ENCODE measurements around the gene ZFP36L1. TPM values are rescaled to one million over a fixed set of nuclear protein-coding genes. Genes with fewer than 3 reads are reported as not detected.
A peak's percentile ranks its signal among the peaks of the same experiment; 100 is the strongest.

The ZFP36L1 gene
- total and polyA plus RNA-seq, 9 of the 15 experiments (the other 6 are each of a cell fraction or from before 2014, with no cell fraction given) = 1.3 to 26.6 (median 3.7) TPM

DNA sequence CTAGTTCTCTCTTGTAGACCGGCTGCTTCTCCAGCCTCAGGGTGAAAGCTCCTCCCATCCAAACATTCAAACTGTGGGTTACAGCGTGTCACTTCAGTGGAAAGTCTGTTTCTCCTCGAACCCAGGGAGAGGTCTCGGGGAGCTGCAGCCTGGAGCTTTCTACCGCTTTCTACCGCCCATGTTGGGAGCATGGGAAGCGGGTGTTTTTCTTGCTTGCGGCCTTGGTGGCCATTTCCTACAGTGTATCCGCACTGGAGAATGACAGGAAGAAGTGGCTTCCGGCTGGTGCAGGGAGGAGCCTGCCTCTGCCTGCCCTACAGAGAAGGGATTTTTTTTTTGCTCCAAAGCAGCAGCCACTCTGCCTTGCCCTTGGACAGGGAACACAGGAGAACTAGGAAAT is 21.2 kb downstream of the ZFP36L1 start (continued):
- TF ChIP-seq, protein P1, sequence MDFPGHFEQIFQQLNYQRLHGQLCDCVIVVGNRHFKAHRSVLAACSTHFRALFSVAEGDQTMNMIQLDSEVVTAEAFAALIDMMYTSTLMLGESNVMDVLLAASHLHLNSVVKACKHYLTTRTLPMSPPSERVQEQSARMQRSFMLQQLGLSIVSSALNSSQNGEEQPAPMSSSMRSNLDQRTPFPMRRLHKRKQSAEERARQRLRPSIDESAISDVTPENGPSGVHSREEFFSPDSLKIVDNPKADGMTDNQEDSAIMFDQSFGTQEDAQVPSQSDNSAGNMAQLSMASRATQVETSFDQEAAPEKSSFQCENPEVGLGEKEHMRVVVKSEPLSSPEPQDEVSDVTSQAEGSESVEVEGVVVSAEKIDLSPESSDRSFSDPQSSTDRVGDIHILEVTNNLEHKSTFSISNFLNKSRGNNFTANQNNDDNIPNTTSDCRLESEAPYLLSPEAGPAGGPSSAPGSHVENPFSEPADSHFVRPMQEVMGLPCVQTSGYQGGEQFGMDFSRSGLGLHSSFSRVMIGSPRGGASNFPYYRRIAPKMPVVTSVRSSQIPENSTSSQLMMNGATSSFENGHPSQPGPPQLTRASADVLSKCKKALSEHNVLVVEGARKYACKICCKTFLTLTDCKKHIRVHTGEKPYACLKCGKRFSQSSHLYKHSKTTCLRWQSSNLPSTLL (IDR thresholded peaks at IDR 0.05) = no peak
- TF ChIP-seq KDM4B (IDR thresholded peaks at IDR 0.05; ENCODE audit: borderline replicate concordance in 2 of 2, low read depth in 1 of 2) = no peak
- no peak for TF ChIP-seq MCM3 (IDR thresholded peaks at IDR 0.05)

DNA sequence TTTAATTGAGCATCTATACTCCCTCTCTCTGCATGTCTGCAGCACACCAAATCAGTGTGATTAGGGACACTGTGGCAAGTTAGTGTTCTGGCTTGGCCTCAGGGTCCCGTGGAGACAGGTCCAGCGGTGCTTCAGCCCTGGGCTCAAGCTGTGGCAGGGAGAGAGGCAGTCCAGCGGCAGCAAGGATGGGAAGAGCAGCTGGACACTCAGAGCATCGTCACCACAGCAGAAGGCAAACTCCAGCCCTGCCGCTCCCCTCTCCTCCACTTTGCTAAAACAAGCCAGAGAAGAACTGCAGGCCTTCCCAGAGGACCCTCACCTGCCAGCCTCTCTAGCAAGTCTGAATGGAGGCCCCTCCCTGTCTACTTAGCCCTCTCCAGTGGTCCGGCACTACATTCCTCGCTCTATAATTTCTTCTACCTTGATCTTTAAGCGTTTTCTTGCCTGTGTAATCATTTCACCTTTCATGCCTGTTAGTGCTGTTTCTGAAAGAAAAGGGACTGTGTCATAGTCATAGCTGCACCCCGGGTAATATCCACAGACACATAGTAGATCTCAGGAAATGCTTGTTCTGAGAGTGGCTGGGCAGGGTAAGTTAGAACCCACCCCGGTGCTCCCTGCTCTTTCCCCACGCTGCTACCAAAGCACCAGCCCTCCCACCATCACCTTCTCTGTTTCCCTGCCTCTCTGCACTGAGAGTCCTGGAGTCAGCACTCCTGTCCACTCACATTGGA is 22.1 kb downstream of the ZFP36L1 start:
- Histone ChIP-seq H3K9ac (ENCODE audit: insufficient read depth in 1 of 2, low read depth in 2 of 2, low read length in 2 of 2) (peak overlapping the region in 1 of 2 experiments; percentile 33; a peak in 1 of 4 replicates), H3K27ac (ENCODE audit: extremely low read depth, low read depth, low read length) (no peak overlapping the region), H3K9me3 (replicated peaks; ENCODE audit: control insufficient read depth, insufficient read depth, low read depth, low read length) (no peaks in the 10 kb centered on the region), H3K4me3 (no peak overlapping the region), H3K4me2 (ENCODE audit: insufficient read depth, low read length) (no peak overlapping the region), H3K27me3 (ENCODE audit: control insufficient read depth in 2 of 2, insufficient read depth in 2 of 2, low read length in 2 of 2) (no peaks in the 10 kb centered on the region), H3K79me2 (ENCODE audit: control insufficient read depth, insufficient read depth, low read length) (no peaks in the 10 kb centered on the region), H3K9me1 (ENCODE audit: control insufficient read depth, insufficient read depth, low read length) (no peaks in the 10 kb centered on the region), H4K20me1 (replicated peaks; ENCODE audit: control insufficient read depth, insufficient read depth, low read length) (no peaks in the 10 kb centered on the region), H3K4me1 (replicated peaks in 1 of 2; ENCODE audit: control insufficient read depth in 2 of 2, insufficient read depth in 2 of 2, low read length in 2 of 2) (no peaks in the 10 kb centered on the region; a peak in 2 of 5 replicates), H3K36me3 (ENCODE audit: control insufficient read depth, insufficient read depth, low read length) (no peaks in the 10 kb centered on the region), H2AFZ (ENCODE audit: low read depth, low read length) (no peak overlapping the region)
- DNase-seq (ENCODE audit: extremely low read depth in 1 of 4, low spot score in 3 of 4) = no peak
- intact Hi-C loops (cut with micrococcal nuclease) = no loop called here
- FAIRE-seq = no peak
- ChIA-PET CTCF (ENCODE audit: low intra/inter-chr PET ratio) (no interaction called here), POLR2A (interaction anchor here (0.6 kb wide), 1 partner anchor 23 kb away, joined by 3 read pairs; the partner anchor contains the start of gene ZFP36L1)
- ATAC-seq = no peak
- BruUV-seq (replicated peaks) = no TSS peak
- WGBS (ENCODE audit: insufficient coverage, low coverage, missing lambda C conversion rate) = 55% methylated on average over 5 of the region's 11 CpGs
- in situ Hi-C loops (cut with MboI) = no loop called here
- TF ChIP-seq RBM22 (IDR thresholded peaks at IDR 0.05; ENCODE audit: low read depth, low read length, poor library complexity, severe bottlenecking) (no peak), PTRF (tag; IDR thresholded peaks at IDR 0.05) (no peak), ZNF699 (CRISPR knock-in tag; IDR thresholded peaks at IDR 0.05; ENCODE audit: insufficient replicate concordance) (no peak), NR4A1 (CRISPR knock-in tag; IDR thresholded peaks at IDR 0.05) (no peak), NR4A1 (tag; IDR thresholded peaks at IDR 0.05) (no peak), ZNF398 (CRISPR knock-in tag; IDR thresholded peaks at IDR 0.05) (no peak), SIN3B (IDR thresholded peaks at IDR 0.05; ENCODE audit: low read depth) (no peak), ZNF76 (CRISPR knock-in tag; IDR thresholded peaks at IDR 0.05; ENCODE audit: borderline replicate concordance) (no peak), POLR3A (IDR thresholded peaks at IDR 0.05; ENCODE audit: borderline replicate concordance, extremely low read depth, insufficient read depth, insufficient read length) (no peak), ZNF707 (CRISPR knock-in tag; conservative IDR thresholded peaks at IDR 0.05) (no peak), RBM34 (IDR thresholded peaks at IDR 0.05; ENCODE audit: borderline replicate concordance, insufficient read depth, low read length) (no peak), TGIF2 (CRISPR knock-in tag; IDR thresholded peaks at IDR 0.05) (no peak), FOXK2 (conservative IDR thresholded peaks at IDR 0.05 in 1 of 2, IDR thresholded peaks at IDR 0.05 in 1 of 2; ENCODE audit: low read depth in 2 of 2) (no peak), NONO (IDR thresholded peaks at IDR 0.05; ENCODE audit: low read depth in 2 of 2, low read length in 1 of 2) (no peak)
